OCI-M2 (cell line): ENCODE data around the gene BLVRB.
A peak's percentile ranks its signal among the peaks of the same experiment; 100 is the strongest.
"Not testable (repeated sequence)": the region's sequence is repeated elsewhere in the genome, so short reads cannot be mapped to it uniquely, and the experiment has no call there.

Experiments
- DNase-seq: peaks from one replicate; lab custom pipeline; 2025; ENCODE audit not compliant: unreplicated experiment; lab: John Stamatoyannopoulos, UW

BLVRB gene

GRCh38 chr19:40452016-40452415 is 13.5 kb downstream of the BLVRB start:
- no peak for DNase-seq

DNA sequence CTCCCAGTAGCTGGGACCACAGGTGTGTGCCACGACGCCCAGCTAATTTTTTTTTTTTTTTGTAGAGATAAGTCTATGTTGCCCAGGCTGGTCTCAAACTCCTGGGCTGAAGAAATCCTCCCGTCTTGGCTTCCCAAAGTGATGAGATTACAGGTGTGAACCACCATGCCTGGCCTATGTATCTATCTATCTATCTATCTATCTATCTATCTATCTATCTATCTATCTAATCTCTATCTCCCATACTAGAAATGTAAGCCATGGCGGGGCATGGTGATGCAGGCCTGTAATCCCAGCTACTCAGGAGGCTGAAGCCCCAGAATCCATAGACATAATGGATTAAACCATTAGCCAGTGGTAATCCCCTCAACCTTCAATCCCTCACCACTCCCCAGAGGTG is 14.9 kb downstream of the BLVRB start:
- DNase-seq: no peak

GRCh38 chr19:40449506-40449905 is 16.0 kb downstream of the BLVRB start:
- no peak for DNase-seq

GRCh38 chr19:40446263-40446784 is 19.2 kb downstream of the BLVRB start:
- DNase-seq: no peak

GRCh38 chr19:40445780-40446262 is 19.7 kb downstream of the BLVRB start:
- DNase-seq: no peak

DNA sequence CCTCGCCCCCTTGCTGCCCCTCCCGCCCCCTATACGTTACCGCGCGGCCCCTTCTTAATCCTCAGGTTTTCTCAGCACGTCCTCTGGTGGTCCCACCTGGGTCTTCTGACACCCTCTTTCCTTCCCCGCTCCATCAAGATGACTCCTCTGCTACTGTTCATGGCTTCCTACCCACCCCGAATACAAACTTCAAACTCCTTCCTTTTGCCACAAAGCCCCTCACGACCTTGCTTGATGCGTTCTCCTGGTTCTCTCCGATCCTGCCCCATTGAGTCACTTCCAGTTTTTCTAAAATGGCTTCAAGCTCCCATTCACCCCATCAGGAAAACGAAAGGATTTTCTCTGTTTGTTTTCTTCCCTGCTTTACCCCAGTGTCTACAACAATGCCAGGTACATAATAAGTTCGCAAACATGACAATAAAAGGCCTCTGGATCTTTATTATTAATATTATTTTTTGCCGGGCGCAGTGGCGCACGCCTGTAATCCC is 20.7 kb downstream of the BLVRB start:
- no peak for DNase-seq

DNA sequence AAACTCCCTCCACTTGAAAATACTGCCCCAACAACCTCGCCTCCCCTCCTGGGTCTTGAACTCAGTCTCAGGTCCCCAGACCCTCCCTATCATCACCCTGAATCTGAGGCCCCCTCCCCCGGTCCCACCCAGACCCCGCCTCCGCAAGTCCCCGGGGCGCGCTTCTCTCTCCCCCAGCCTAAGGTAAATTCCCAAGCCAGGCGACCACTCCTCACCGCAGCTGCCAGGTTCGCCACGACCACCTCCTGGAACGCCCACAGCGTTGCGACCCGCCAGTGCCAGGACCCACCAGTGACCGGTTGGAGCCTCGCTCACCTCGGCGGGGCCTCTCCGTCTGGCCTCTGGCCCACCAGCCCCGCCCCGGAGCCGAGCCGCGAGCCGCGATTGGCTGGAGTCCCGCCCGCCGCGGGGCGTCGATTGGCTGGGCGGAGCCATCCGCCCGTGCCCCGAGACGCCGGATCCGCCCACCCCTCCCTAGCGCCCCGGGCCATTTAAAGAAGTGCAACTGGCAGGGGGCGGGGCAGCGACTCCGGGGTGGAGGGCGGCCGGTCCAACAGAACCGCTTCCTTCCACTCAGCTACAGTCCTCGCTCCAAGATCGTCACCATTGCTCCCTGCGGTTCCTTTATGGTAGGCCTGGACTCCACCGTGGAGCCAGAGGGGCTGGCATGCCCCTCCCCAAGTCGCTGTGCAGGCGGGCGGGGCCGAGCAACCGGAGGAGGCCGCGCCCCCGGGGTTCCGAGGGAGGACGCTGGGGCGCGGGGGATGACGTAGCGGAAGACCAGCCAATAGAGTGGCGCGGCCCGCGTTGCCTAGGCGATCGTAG is 21.3 kb downstream of the BLVRB start, which contains the start of gene SERTAD3:
TSS of gene SERTAD3 (minus strand) at position 336 of the 825 bp plus-strand sequence. CDS start 2,255 bp downstream, outside the sequence.
- peak; percentile 96 for DNase-seq

- peak; percentile 94 for DNase-seq
These were observed 22.2 kb downstream of the BLVRB start for GRCh38 chr19:40443131-40443999.

- DNase-seq: no peak
These were observed 23.0 kb downstream of the BLVRB start for GRCh38 chr19:40442328-40443130.

GRCh38 chr19:40441719-40442253 is 23.8 kb downstream of the BLVRB start:
- DNase-seq: no peak

DNA sequence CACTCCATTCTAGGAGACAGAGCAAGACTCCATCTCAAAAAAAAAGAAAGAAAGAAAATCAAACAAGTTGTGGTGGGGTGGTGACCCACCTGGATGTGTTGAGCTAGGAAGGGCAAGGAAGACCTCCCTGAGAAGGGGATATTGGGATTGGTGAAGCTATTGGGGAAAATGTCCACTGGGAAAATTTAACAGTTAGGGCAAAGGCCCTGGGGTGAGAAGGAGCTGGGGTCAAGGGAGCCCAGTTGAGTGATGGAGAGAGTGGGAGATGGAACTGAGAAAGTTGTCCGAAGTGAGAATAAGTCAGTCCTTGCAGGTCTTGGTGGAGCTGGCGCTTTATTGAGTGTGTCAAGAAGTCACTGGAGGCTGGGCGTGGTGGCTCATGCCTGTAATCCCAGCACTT is 27.3 kb downstream of the BLVRB start:
- DNase-seq: no peak

- no peak for DNase-seq
These were observed 31.9 kb downstream of the BLVRB start for GRCh38 chr19:40433391-40434216.

- not testable (repeated sequence) for DNase-seq
These were observed 32.8 kb downstream of the BLVRB start for GRCh38 chr19:40432760-40433159.

GRCh38 chr19:40431698-40432097 is 33.8 kb downstream of the BLVRB start:
- no peak for DNase-seq

DNA sequence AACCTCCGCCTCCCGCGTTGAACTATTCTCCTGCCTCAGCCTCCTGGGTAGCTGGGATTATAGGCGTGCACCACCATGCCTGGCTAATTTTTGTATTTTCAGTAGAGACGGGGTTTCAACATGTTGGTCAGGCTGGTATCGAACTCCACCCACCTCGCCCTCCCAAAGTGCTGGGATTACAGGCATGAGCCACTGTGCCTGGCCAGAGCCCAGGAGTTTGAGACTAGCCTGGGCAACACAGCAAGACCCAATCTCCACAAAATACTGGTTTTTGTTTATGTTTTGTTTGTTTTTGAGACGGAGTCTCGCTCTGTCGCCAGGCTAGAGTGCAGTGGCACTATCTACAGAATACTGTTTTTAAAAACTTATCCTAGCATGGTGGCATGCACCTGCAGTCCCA is 35.3 kb downstream of the BLVRB start:
- not testable (repeated sequence) for DNase-seq

- DNase-seq: not testable (repeated sequence)
These were observed 37.3 kb downstream of the BLVRB start for GRCh38 chr19:40428197-40428596.

GRCh38 chr19:40425450-40426287 is 39.9 kb downstream of the BLVRB start, which contains the start of gene SERTAD1:
Gene SERTAD1, minus strand, starts transcription at chr19:40425992. Its CDS starts 2,446 bp downstream, at chr19:40423546.
- peak; percentile 97 for DNase-seq
